Stimulated activated CD8-positive, alpha-beta memory T cell treated with anti-CD3 and anti-CD28 coated beads, Interleukin-2, amount 100 ng/mL, for 1 hour (primary cell): ENCODE data around the gene AGXT2.
"Not testable (repeated sequence)": the region's sequence is repeated elsewhere in the genome, so short reads cannot be mapped to it uniquely, and the experiment has no call there.

Experiments
- DNase-seq, 2 donors: peaks; one replicate each; pipeline ENCODE4 v3.0.0-alpha.2; 2020; ENCODE audit warnings: low read depth in 2 of 2

AGXT2 gene

DNA sequence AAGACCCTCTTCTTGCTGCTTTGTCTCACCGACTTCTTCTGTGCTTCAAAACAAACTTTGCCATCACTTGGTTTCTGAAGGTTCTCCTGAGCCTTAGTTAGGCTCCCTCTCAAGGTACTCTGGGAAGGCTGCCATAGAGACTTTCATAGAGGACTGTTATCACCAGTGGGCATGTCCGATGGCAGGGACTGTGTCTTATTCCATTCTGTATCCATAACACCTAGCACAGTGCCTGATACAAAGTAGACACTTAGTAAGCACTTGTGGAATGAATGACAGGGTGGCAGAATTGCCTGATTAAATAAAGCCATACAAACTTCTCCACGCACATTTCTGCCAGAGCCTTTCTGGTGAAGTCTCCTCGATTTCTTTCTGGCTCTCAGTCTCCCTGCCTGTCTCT, 32.7 kb downstream of the AGXT2 start:
- DNase-seq = no peak

DNA sequence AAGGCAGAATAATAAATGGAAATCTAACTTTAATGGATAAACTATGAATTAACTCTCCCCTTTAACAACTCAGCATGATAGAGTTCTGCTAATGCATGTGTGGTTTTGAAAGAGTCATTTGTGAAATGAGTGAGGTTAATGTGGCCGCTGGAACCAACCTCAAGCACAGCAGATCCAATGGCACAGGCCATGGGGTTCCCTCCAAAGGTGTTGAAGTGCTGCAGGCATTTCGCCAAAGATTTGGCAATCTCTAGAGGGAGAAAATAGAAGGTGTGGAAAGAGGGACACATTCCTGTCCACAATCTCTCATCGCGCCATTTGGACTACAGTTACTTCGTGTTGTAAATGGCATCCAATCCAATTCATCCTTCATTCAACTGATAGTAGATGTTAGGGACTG, 35.0 kb downstream of the AGXT2 start:
- DNase-seq = no peak

DNA sequence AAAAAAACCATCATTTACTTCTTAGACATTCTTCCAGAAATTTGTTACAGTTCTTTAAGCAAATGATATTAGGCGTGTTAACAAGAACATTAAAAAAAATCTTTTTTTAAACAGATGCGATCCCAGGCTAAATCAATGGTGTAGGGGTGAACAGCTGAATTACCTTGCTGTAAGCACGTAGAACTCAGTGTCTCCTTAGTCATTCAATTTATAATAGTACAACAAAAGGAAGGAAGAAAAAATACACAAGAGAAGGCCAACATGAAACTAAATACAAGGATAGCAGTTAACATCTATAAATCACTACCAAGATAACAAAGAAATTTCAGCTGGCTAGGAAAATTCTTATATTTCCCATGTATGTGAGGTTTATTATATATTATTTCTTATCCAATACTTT, 35.4 kb downstream of the AGXT2 start:
- DNase-seq = no peak

DNA sequence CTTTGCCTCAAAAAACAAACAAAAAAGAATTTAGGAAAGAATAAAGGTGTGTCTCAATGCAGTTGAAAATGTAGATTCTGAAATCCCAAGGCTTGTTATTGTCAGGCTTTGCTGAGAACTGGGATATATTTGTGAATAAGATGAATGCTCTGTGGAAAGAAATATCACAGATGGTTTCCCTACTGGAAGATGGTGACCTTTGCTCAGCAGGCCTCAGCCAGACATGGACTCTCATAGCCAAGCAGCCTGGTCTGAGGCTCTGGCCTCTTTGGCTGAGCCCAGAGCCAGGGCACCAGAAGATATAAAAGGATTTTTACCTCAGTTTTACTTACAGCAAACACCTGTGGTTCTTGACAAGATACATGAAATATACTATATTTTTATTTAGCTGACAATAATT, 37.1 kb downstream of the AGXT2 start:
- no peak for DNase-seq

DNA sequence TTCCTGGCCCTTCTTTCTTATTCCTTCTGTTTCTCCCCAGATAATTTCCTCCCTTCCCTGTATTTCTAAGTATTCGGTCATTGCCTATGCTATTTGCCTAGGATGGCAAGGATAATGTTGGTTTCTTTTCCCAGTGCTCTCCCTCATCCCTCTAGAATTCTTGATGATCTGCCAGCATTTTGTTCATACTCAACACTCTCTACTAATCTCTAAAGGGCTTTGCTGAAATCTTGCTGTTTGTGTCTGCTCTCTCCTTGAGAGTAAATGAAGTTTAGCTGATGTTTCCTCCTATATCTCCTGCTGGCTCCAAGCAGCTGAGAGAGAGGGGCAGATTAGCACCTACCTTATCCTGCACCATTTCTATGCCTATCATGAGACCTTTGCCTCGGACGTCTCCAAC, 38.1 kb downstream of the AGXT2 start:
- DNase-seq = no peak

DNA sequence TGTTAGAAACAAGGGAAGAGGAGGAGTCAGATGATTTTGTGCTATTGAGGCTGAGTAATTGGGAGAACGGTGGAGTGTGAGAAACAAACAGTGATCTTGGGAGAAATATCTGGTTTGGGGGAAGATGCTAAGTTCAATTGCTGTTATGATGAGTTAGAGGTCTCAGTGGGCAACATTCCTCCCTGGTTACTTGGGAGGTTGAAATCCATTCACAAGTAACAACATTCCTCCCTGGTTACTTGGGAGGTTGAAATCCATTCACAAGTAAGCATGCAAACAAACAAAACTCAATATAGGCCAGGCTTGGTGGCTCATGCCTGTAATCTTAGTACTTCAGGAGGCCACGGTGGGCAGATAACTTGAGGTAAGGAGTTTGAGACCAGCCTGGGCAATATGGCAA, 38.7 kb downstream of the AGXT2 start:
- no peak for DNase-seq

DNA sequence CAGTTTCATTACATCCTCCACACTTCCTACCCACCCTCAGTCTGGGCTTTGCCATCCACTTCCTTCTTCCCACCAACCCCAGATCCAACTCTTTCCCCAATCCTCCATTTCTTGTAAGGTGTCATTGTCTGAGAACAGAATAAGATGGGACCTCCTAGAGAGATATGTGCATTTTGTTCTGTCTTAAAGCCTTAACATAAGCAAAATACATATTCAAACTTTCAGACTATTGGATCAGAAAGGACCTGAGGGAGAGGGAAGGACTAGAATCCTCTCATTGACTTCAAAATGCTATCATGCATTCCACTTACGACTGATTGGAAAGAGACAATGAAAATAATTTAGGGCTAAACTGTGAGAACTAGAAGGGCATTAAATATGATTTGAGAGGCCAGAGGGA, 43.0 kb downstream of the AGXT2 start:
- no peak for DNase-seq

DNA sequence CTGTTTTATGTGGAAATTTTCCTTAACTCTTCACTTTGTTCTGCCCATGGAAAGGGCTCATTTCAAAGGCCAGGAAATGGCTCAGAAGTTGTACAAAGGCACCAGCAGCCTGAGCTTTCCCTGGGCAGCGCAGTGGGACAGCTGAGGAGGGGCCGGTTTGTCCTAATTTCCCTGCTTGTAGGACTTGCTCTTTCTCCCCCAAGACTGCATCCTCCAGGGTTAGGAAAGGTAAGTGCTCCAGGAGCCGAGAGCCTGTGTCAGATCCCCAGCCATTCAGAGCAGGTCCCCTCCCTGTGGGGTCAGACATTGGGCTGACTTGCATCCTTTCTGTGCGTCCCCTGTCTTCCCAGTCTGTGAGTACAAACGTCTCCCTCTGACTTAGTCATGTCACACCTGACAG, 43.5 kb downstream of the AGXT2 start:
- no peak for DNase-seq

DNA sequence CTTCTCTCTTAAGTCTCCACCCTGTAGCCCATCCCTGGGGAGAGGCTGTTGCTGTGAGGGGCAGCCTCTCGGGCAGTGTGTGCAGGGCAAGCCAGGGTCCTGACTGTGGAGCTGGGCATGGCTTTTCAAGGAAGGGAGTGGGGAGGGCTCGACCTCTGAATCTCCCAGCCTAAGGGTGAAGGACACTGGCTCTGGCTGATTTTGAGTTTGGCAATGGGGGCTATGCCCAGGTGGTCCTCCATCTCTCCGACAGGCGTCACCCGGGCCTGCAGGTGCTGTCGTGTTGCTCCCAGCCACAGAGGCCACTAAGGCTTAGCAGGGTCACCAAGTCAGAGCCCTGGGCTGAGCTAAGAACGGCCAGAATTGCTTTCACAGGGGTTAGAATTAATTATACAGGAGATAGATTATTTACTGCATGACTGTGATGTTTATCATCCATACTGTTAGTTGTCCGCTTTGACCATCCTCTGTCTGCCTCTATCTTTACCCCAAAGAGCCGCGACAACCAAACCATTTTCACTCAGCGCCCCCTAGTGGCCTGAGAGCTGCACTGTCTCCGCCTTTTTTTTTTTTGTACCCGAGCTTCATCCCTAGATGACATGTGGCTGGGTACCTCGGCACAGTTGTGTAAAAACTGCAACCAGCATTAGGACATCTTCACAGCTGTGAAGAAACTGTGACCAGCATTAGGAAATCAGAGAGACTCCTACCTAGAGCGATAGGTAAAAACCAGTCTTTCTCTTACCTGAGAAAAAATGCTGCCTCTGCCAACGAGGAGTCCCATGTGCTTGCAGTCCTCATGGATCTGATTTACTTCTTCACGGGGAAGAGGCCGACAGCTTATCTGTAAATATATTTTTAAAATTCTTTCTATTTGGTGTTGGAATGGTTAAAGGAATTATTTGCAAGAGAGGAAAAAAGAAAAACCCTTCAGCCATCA, 44.5 kb downstream of the AGXT2 start:
- peak in 1 of 2 donors; percentile 22 for DNase-seq

DNA sequence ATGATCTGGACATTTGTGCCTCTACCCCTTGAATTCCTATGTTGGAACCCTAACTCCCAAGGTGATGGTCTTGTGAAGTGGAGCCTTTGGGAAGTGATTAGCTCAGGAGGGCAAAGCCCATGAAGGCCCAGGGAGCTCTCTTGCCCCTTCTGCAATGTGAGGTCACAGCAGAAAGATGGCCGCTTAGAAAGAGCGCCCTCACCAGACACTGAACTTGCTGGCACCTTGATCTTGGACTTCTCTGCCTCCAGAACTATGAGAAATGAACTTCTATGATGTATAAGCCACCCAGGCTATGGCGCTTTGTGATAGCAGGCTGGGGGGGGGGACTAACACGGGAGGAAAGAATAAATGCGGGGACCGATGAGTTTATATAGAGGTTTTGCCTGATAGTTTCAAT, 45.3 kb downstream of the AGXT2 start:
- no peak for DNase-seq

DNA sequence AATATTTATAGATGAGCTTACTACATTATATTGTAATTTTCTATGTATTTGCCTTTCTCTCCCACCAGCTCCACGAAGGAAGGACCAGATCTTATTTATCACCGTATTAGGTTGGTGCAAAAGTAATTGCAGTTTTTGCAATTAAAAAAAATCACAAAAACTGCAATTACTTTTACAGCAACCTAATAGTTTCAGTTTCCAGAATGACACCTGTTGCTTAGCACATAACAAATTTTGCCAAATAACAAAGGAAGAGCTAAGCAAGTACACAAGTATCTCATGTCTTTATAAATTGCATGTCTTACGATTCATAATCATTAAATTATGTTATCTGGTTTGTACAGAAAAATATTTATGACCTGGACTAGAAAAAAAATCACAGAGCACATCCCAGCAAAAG, 45.9 kb downstream of the AGXT2 start:
- no peak for DNase-seq

DNA sequence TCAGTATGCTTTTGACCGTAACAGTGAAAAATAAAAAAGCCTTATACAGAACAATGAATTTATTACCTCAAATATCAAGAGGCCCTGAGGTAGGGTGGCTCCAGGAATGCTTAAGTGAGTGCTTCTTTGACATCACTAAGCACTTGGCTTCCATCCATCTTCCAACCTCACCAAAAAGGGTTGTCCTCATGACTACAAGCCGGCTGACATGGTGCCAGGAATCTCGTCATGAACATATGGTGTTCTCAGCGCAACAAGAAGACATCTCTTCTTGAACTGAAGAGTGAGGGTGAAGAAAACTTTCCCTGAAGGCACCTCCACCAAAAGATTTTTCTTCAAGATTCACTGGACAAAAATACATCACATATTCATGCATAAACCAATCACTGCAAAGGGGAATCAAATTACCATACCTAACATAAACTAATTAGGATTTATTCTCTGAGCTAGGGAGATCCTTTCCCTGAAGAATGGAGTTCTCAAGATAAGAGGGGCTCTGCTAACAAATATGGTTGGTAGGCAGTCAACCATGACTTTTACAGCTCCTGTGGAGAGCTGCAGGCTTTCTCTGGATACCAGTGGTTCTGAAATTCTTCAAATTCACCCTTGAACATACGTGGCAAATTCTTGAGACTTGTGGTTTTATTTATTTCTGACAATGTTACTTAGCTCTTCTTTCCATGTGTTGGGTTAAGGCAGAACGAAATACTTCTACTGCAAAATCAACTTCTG, 49.5 kb downstream of the AGXT2 start:
- DNase-seq = no peak

DNA sequence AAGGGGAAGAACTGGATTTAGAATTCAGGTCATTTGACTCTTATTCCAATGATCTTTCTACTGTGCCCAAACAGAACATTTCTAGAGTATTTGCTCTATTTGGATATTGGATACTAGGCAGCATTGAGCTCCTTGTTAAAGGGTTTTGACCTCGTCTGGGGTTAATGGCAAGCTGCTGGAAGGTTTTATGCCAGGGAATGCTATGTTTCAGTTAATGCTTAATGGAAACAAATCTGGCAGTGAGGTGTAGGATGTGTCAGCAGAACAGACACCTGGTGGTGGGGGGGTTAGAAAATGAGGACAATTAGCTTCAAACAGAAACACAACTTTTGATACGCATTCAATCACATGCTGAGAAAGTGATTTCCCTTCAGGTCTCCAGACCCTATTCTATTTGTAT, 51.5 kb downstream of the AGXT2 start:
- DNase-seq = no peak

DNA sequence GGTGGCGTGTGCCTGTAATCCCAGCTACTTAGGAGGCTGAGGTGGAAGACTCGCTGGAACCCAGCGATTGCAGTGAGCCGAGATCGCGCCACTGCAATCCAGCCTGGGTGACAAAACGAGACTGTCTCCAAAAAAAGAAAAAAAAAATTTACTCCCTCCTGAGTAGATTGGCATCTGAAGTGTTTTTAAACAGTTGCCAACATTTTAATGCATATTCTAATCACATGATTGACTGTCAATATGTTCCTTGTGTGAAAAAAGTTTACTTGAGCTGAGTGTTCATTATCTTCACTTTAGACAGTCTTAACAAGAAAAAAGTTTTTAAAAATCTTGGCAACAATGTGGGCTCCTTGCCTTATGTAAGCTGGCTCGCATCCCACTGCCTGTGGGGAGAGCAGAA, 53.8 kb downstream of the AGXT2 start:
- DNase-seq = no peak

DNA sequence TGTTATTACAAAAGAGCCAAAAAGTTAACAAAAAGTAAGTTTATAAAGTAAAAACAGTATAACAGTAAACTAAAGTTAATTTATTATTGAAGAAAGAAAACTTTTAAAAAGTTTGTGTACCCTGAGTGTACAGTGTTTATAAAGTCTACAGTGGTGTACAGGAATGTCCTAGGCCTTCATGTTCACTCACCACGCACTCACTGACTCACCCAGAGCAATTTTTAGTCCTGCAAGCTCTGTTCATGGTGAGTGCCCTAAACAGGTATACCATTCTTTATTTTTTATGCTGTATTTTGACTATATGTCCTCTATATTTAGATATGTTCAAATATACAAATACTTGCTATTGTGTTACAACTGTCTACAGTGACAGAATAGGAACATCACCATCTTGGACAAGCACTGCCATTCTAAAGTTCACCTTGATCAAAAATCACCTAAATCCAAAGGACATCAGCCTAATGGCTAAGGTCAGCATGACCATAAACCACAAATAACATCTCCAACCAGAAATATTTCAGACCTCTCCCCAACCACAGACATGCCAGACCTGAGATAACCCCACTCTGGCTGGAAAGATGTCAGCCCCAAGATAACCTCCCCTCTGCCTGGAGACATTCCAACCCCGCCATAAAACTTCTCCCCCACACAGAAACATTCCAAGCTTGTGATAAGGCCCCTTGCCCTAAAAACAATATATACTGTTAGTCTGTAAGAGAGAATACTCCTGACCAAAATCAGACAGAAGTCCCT, 56.1 kb downstream of the AGXT2 start:
- no peak for DNase-seq

DNA sequence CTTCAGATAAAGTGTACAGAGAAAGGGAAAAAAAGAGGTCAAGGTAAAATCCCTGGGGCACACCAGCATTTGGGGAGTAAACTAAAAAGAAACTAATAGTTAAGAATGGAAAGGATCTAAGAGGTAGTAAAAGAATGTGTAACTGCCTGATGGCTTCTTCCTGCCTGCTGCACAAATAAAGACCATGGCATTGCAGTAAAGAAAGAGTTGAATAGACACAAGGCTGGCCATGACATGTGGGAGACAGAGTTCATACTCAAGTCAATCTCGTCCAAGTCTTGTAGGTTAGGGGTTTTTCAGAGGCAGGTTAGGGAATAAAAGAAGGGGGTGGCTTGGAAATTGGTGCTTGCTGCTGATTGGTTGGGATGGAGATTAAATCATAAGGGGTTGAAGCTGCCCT, 60.8 kb downstream of the AGXT2 start:
- DNase-seq = no peak

DNA sequence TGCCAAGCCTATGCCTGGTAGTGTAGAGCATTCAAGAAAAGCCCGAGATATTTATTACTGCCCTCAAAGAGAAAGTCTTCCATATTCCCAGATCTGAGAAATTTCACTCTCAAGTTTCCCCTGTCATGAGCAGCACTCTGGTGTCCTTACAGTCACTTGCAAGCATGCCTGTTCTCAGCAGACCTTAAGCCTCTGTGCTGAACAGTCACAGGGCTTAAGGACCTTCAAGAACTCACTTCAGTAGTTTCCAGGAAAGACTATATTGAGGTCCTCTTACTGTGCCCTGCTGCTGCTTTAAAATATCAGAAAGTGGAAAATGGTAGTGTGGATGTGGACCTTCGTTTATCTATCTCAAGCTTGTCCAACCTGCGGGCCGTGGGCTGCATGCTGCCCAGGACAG, 64.9 kb downstream of the AGXT2 start:
- DNase-seq = no peak

DNA sequence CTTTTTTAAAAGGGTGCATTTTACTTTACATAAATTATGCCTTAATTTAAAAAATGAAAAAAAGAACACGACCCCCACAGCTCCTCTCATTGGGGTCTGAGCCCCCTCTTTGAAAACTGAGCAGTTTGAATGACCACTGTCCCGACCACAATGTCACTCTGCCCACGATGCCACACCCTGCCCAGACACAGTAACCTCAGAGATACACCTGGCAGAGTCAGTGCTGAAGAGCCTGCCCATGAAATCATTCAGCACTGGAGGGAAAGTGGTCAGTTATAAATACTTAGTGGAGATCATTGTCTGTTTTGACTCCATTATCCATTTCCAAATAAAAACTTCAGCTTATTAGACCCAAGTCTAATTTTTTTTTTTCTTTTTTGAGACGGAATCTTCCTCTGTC, 69.1 kb downstream of the AGXT2 start:
- DNase-seq = no peak

DNA sequence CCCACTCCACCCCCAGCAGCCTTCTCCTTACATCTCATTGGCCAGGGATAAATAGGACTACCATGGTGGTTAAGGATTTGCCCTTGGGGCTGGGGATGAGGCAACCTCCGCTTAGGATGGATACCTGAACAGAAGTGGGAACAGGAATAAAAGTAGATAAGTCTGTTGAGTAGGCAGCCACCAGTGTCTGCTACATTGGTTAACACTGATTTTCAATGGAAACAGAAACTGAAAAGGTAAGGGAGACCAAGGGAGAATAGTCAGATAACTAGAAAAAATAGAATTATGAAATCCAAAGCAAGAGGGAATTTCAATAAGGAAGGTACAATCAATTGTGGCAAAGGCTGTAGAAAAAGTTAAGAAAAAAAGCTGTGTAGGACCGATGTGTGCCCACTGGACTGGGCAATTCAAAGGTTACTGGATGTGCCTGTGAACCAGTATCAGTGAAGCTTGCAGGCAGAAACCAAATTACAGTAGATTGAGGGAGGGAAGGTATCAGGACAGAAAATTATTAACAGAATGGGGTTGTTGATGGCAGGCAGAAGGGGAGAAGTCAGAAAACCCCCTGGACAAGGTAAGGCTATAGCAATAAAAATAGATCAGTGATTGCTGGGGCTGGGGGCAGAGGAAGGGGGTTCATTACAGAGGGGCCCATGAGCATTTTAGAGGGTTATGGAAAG, 69.7 kb downstream of the AGXT2 start:
- no peak for DNase-seq

DNA sequence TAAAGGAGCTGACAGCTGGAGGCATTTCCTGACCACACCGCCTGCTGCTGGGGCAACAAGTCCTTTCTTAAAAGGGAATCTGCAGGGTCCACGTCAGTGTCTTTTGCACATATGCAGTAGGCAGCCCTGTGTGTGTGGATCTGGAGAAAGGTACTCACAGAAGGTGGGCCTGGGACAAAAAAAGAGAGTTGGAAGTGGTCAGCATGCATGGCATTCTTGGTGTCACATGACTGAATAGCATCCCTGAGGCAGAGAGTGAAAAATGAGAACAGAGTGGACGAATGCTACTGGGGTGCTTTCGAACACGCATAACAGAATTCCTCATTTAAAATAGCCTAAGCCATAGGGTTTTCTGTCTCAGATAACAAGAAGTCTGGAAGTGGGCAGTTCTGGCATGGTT, 71.4 kb downstream of the AGXT2 start:
- DNase-seq = no peak

DNA sequence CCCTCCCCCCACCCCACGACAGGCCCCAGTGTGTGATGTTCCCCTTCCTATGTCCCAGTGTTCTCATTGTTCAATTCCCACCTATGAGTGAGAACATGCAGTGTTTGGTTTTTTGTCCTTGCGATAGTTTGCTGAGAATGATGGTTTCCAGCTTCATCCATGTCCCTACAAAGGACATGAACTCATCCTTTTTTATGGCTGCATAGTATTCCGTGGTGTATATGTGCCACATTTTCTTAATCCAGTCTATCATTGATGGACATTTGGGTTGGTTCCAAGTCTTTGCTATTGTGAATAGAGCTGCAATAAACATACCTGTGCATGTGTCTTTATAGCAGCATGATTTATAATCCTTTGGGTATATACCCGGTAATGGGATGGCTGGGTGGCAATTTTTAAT, 76.1 kb downstream of the AGXT2 start:
- not testable (repeated sequence) for DNase-seq

DNA sequence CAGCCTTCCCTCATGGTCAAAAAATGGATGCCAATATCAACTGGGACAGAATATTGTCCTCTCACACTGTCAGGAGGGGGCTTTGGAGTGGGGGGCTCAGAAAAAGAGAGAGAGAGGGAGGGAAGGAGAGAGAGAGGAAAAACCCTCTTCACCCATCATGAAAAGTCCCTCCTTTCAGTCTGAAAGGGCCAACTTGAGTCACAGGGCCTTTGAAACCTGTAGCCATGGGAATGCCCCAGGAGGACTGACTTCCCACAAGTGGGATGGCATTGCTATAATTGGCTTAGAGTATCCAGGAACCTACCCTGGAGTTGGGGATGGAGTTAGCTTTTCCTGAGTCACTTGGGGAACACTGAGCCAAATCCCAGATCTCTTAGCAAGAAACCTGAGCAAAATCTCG, 77.2 kb downstream of the AGXT2 start:
- DNase-seq = no peak
